Omental fat pad (tissue), 4 donors: ENCODE measurements around the gene C3orf85. TPM values are rescaled to one million over a fixed set of nuclear protein-coding genes. Genes with fewer than 3 reads are reported as not detected.

Source experiments
- ATAC-seq: fragments of 150-250 bp; one replicate; pipeline ENCODE4 v1.9.1; 2016; ENCODE audit warnings: mild to moderate bottlenecking, moderate library complexity; ENCODE audit not compliant: low FRiP score
- DNase-seq: peaks from one replicate; pipeline ENCODE4 v3.0.0-alpha.2; 2019; ENCODE audit warnings: low spot score
- CTCF ChIP-seq, 3 donors: fragments of 450-650 bp; IDR thresholded peaks; one replicate each; pipeline ENCODE4 v1.5.1; 2016 to 2017; ENCODE audit warnings: antibody characterized with exemption in 3 of 3, mild to moderate bottlenecking in 3 of 3, moderate library complexity in 2 of 3
- total RNA-seq, 4 donors: library from RNA; depleted of rRNA; stranded (reverse); fragments of >200 nt; gene quantifications; one replicate each; pipeline ENCODE4 v1.1.0, GENCODE V29; 2016

Gene C3orf85
- total RNA-seq, 4 donors from 2014 or later = not detected

- no peak for TF ChIP-seq CTCF (IDR thresholded peaks at IDR 0.05)
- DNase-seq = no peak
- no peak for ATAC-seq
These were observed 35.0 kb downstream of the C3orf85 start for GRCh38 chr3:109171479-109171878.

GRCh38 chr3:109175411-109175810 is 38.9 kb downstream of the C3orf85 start:
- no peak for TF ChIP-seq CTCF (IDR thresholded peaks at IDR 0.05)
- ATAC-seq (no peak), DNase-seq (no peak)

GRCh38 chr3:109176726-109177125 is 40.2 kb downstream of the C3orf85 start:
- DNase-seq (no peak), ATAC-seq (no peak)

GRCh38 chr3:109177908-109178307 is 41.4 kb downstream of the C3orf85 start:
- ATAC-seq (no peak), DNase-seq (no peak)
- no peak for TF ChIP-seq CTCF (IDR thresholded peaks at IDR 0.05)

More at GRCh38 chr3:109176726-109177125, 40.2 kb downstream of the C3orf85 start:
- no peak for TF ChIP-seq CTCF (IDR thresholded peaks at IDR 0.05)

- ATAC-seq (no peak), DNase-seq (no peak)
- no peak for TF ChIP-seq CTCF (IDR thresholded peaks at IDR 0.05)
These were observed 42.2 kb downstream of the C3orf85 start for GRCh38 chr3:109178708-109179107.

GRCh38 chr3:109184726-109185125 is 48.2 kb downstream of the C3orf85 start:
- DNase-seq = no peak
- ATAC-seq = no peak
- no peak for TF ChIP-seq CTCF (IDR thresholded peaks at IDR 0.05)

- DNase-seq (no peak), ATAC-seq (no peak)
- TF ChIP-seq CTCF (IDR thresholded peaks at IDR 0.05) = no peak
These were observed 50.9 kb downstream of the C3orf85 start for GRCh38 chr3:109187390-109187789.
